ENCODE measurements around the gene PLEKHG4. TPM values are rescaled to one million over a fixed set of nuclear protein-coding genes. Genes with fewer than 3 reads are reported as not detected.
A peak's percentile ranks its signal among the peaks of the same experiment; 100 is the strongest.

The PLEKHG4 gene
- total and polyA plus RNA-seq, 9 of the 15 experiments (the other 6 are each of a cell fraction or from before 2014, with no cell fraction given): 3.7 to 36.8 (median 17.9) TPM

DNA sequence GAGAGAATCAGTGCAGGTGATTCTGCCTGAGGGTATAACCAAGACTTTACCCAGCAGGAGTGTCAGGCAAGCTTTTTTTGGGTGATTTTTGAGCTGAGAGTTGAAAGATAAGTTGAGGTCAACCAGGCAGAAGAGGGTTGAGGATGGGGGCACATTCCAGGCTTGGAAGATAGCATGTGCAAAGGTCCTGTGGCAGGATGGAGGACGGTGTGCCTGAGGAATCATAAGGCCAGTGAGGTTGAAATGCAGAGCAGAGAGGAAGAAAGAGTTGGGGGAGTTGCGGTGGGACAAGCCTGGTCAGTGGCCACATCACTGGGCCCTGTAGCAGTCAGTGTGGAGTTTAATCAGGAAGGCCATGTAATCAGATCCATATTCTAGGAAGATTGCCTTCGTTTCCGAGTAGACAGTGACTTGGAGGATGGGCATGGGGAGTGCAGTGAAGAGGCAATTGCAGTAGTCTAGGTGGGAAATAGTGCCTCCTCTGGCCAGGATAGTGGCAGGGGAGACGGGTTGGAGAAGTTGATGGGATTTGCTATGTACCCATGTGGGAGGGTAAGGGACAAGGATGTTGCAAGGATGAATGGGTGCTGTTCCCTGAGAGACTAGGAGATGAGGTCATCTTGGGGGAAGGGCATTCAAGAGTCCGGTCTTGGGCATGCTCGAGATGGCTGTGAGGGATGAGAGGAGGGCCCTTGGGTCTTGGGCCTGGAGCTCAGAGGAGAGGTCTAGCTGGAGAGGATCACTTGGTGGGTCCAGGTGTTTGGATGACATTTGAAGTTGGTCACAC lies 3.9 kb downstream of the PLEKHG4 start:
- POLR2A ChIA-PET: interaction anchor here (0.8 to 1.9 kb wide), 3 partner anchors 11 to 500 kb away, joined by 3 to 10 read pairs (median 3); no protein-coding TSS in a partner anchor
- TF ChIP-seq NRF1 (conservative IDR thresholded peaks at IDR 0.05 in 1 of 2, IDR thresholded peaks at IDR 0.05 in 1 of 2): peak in 1 of 2 experiments; percentile 15; a peak in 1 of 4 replicates
- no peak for TF ChIP-seq CREM (IDR thresholded peaks at IDR 0.05; ENCODE audit: low read depth)
- peak; percentile 35 to 45; a peak in 1 of 4 replicates for TF ChIP-seq KDM1A (IDR thresholded peaks at IDR 0.05)
- TF ChIP-seq, protein P1, sequence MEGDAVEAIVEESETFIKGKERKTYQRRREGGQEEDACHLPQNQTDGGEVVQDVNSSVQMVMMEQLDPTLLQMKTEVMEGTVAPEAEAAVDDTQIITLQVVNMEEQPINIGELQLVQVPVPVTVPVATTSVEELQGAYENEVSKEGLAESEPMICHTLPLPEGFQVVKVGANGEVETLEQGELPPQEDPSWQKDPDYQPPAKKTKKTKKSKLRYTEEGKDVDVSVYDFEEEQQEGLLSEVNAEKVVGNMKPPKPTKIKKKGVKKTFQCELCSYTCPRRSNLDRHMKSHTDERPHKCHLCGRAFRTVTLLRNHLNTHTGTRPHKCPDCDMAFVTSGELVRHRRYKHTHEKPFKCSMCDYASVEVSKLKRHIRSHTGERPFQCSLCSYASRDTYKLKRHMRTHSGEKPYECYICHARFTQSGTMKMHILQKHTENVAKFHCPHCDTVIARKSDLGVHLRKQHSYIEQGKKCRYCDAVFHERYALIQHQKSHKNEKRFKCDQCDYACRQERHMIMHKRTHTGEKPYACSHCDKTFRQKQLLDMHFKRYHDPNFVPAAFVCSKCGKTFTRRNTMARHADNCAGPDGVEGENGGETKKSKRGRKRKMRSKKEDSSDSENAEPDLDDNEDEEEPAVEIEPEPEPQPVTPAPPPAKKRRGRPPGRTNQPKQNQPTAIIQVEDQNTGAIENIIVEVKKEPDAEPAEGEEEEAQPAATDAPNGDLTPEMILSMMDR (IDR thresholded peaks at IDR 0.05 in 2 of 3, conservative IDR thresholded peaks at IDR 0.05 in 1 of 3; ENCODE audit: insufficient read depth in 2 of 3, low read depth in 1 of 3, low read length in 3 of 3): 0 out of 6 replicates have a peak, but pooled peaks of 1 of the 3 experiments have one; percentile 16
- TF ChIP-seq STAT5A (IDR thresholded peaks at IDR 0.05; ENCODE audit: borderline replicate concordance, low read length): no peak
- TF ChIP-seq, protein P2, sequence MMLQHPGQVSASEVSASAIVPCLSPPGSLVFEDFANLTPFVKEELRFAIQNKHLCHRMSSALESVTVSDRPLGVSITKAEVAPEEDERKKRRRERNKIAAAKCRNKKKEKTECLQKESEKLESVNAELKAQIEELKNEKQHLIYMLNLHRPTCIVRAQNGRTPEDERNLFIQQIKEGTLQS (IDR thresholded peaks at IDR 0.05): peak; percentile 60
- TF ChIP-seq, protein P2 (CRISPR knock-in tag; conservative IDR thresholded peaks at IDR 0.05): no peak
- TF ChIP-seq BCOR (IDR thresholded peaks at IDR 0.05): peak; percentile 26; the same call in 1 of the 2 replicates
- no peak for TF ChIP-seq JUND (IDR thresholded peaks at IDR 0.05; ENCODE audit: borderline replicate concordance, low read depth, low read length)
- no peak for TF ChIP-seq JUND (tag; IDR thresholded peaks at IDR 0.05; ENCODE audit: borderline replicate concordance, low read depth, low read length)
- TF ChIP-seq SMARCA5 (IDR thresholded peaks at IDR 0.05): peak; percentile 40; the same call in 1 of the 2 replicates
- no peak for DNase-seq (ENCODE audit: extremely low read depth in 1 of 4, low spot score in 3 of 4)
- H3K9ac ChIP-seq (ENCODE audit: insufficient read depth in 1 of 2, low read depth in 2 of 2, low read length in 2 of 2): 0 out of 4 replicates have a peak overlapping the region, but pooled peaks of 1 of the 2 experiments have one; percentile 3
- H3K36me3 ChIP-seq (ENCODE audit: control insufficient read depth, insufficient read depth, low read length): peaks cover 26% of the 10 kb centered on the region; the same call in 2 of the 3 replicates
- no peaks in the 10 kb centered on the region for H3K9me3 ChIP-seq (replicated peaks; ENCODE audit: control insufficient read depth, insufficient read depth, low read depth, low read length)
- intact Hi-C loops (cut with micrococcal nuclease): no loop called here
- no peaks in the 10 kb centered on the region for H4K20me1 ChIP-seq (replicated peaks; ENCODE audit: control insufficient read depth, insufficient read depth, low read length)
- no peak overlapping the region for H3K4me2 ChIP-seq (ENCODE audit: insufficient read depth, low read length)
- FAIRE-seq: no peak
- peaks cover 19% of the 10 kb centered on the region for H3K79me2 ChIP-seq (ENCODE audit: control insufficient read depth, insufficient read depth, low read length)
- BruUV-seq (replicated peaks): no TSS peak
- no peak for ATAC-seq
- peaks cover 3% of the 10 kb centered on the region for H3K9me1 ChIP-seq (ENCODE audit: control insufficient read depth, insufficient read depth, low read length)
- H2AFZ ChIP-seq (ENCODE audit: low read depth, low read length): no peak overlapping the region
- in situ Hi-C loops (cut with MboI): no loop called here
- CTCF ChIA-PET (ENCODE audit: low intra/inter-chr PET ratio): no interaction called here
- no peaks in the 10 kb centered on the region for H3K27me3 ChIP-seq (ENCODE audit: control insufficient read depth in 2 of 2, insufficient read depth in 2 of 2, low read length in 2 of 2)
- peaks cover 9 to 42% of the 10 kb centered on the region in 2 experiments; a peak in 3 of 5 replicates for H3K4me1 ChIP-seq (replicated peaks in 1 of 2; ENCODE audit: control insufficient read depth in 2 of 2, insufficient read depth in 2 of 2, low read length in 2 of 2)
- H3K27ac ChIP-seq (ENCODE audit: extremely low read depth, low read depth, low read length): no peak overlapping the region
- 64% methylated on average over 7 of the region's 7 CpGs for WGBS (ENCODE audit: insufficient coverage, low coverage, missing lambda C conversion rate)
- H3K4me3 ChIP-seq: no peak overlapping the region
